Endothelial cell of umbilical vein (primary cell): ENCODE results near the gene SRP14. TPM values are rescaled to one million over a fixed set of nuclear protein-coding genes. Genes with fewer than 3 reads are reported as not detected.
A peak's percentile ranks its signal among the peaks of the same experiment; 100 is the strongest.

Experiments used
- Bru-seq: library from RNA; stranded (reverse); fragments of 400-500 nt; gene quantifications from one replicate; lab custom pipeline; 2021; lab: Mats Ljungman, UMichigan
- BruChase-seq, 2 experiments: library from RNA; stranded (reverse); fragments of 400-500 nt; gene quantifications; one replicate each; lab custom pipeline; 2021; lab: Mats Ljungman, UMichigan
- BruUV-seq: library from RNA; stranded (reverse); fragments of 400-500 nt; replicated peaks from 2 replicates; lab custom pipeline; 2021; lab: Mats Ljungman, UMichigan
- CTCF ChIA-PET: fragments of 300-600, 350-600 bp; sonication (Branson Sonifier 250); formaldehyde crosslinking; loops from one replicate; lab custom pipeline; 2021; ENCODE audit warnings: antibody characterized with exemption, inconsistent platforms; lab: Charles Lee
- POLR2A ChIA-PET: fragments of 300-600, 350-600 bp; sonication (Branson Sonifier 250); formaldehyde crosslinking; loops from one replicate; lab custom pipeline; 2021; ENCODE audit warnings: antibody characterized with exemption, inconsistent platforms; lab: Charles Lee
- DNase-seq: peaks from one replicate; pipeline ENCODE4 v3.0.0-alpha.2; 2011; ENCODE audit warnings: low read depth, low spot score
- FAIRE-seq: peaks from 2 replicates; lab custom pipeline; 2011; peaks lifted over from hg19 to GRCh38; lab: Jason Lieb, UNC
- H2AFZ ChIP-seq: 2 replicates; pipeline ENCODE4 v1.6.0; 2012; ENCODE audit warnings: low read depth, low read length, control low read depth, inconsistent platforms
- H3K27ac ChIP-seq: 2 replicates; pipeline ENCODE4 v1.5.1; 2011; ENCODE audit warnings: low read depth, mild to moderate bottlenecking, control low read depth, low read length, moderate library complexity; ENCODE audit not compliant: insufficient read depth
- H3K27me3 ChIP-seq, 2 experiments: 2 replicates each; pipeline versions ENCODE4 v1.6.0 to v1.6.1; 2011; ENCODE audit warnings: low read length in 2 of 2, mixed read lengths in 1 of 2; ENCODE audit not compliant: control insufficient read depth in 2 of 2, insufficient read depth in 2 of 2
- H3K36me3 ChIP-seq, 2 experiments: 2 replicates in 1 of 2; 3 replicates in 1 of 2; pipeline ENCODE4 v1.5.1; 2011; ENCODE audit warnings: low read length in 2 of 2, mild to moderate bottlenecking in 1 of 2, moderate library complexity in 1 of 2; ENCODE audit not compliant: control insufficient read depth in 2 of 2, insufficient read depth in 2 of 2; ENCODE audit errors: extremely low read depth in 1 of 2
- H3K4me1 ChIP-seq: 3 replicates; pipeline ENCODE4 v1.5.1; 2011; ENCODE audit warnings: mild to moderate bottlenecking, low read length; ENCODE audit not compliant: control insufficient read depth, insufficient read depth; ENCODE audit errors: extremely low read depth
- H3K4me2 ChIP-seq: 2 replicates; pipeline ENCODE4 v1.6.1; 2011; ENCODE audit warnings: low read length, control low read depth, mixed read lengths; ENCODE audit not compliant: insufficient read depth
- H3K4me3 ChIP-seq, 3 experiments: fragments of 200-600 bp in 1 of 3; sonication (generic), shearing (Covaris generic) in 1 of 3; replicated peaks in 1 of 3; 2 replicates each; pipeline ENCODE4 v1.5.1; 2011 to 2016; ENCODE audit warnings: control low read depth in 3 of 3, low read length in 3 of 3, mild to moderate bottlenecking in 2 of 3, inconsistent platforms in 1 of 3, low read depth in 1 of 3, moderate library complexity in 1 of 3; ENCODE audit not compliant: insufficient read depth in 1 of 3
- H3K79me2 ChIP-seq: 2 replicates; pipeline ENCODE4 v1.6.0; 2012; ENCODE audit warnings: low read length, inconsistent platforms; ENCODE audit not compliant: control insufficient read depth, insufficient read depth
- H3K9ac ChIP-seq: replicated peaks from 2 replicates; pipeline ENCODE3; 2011; ENCODE audit warnings: low read length, control low read depth; ENCODE audit not compliant: insufficient read depth; ENCODE audit errors: extremely low read depth
- H3K9me1 ChIP-seq: replicated peaks from 3 replicates; pipeline ENCODE4 v1.6.0; 2011; ENCODE audit warnings: mild to moderate bottlenecking, low read length; ENCODE audit not compliant: control insufficient read depth, insufficient read depth; ENCODE audit errors: extremely low read depth
- H3K9me3 ChIP-seq: replicated peaks from 2 replicates; pipeline ENCODE4 v1.5.1; 2012; ENCODE audit warnings: low read length, inconsistent platforms; ENCODE audit not compliant: control insufficient read depth, insufficient read depth
- H4K20me1 ChIP-seq: replicated peaks from 2 replicates; pipeline ENCODE3; 2011; ENCODE audit warnings: mild to moderate bottlenecking, low read length; ENCODE audit not compliant: control insufficient read depth, insufficient read depth; ENCODE audit errors: extremely low read depth
- CTCF ChIP-seq, 2 donors: IDR thresholded peaks; 1 replicate in 1 of 2; 2 replicates in 1 of 2; pipeline ENCODE4 v1.5.1; 2011; ENCODE audit warnings: low read length in 2 of 2, mild to moderate bottlenecking in 2 of 2, moderate library complexity in 2 of 2, control low read depth in 1 of 2, inconsistent platforms in 1 of 2, low read depth in 1 of 2; ENCODE audit not compliant: insufficient read depth in 1 of 2; ENCODE audit errors: extremely low read depth in 1 of 2
- GATA2 ChIP-seq: IDR thresholded peaks from 2 replicates; pipeline ENCODE4 v1.7.0; 2011; ENCODE audit warnings: low read depth, mild to moderate bottlenecking, moderate library complexity, mixed read lengths, low read length; ENCODE audit not compliant: insufficient read length, insufficient read depth
- JUN ChIP-seq: IDR thresholded peaks from 2 replicates; pipeline ENCODE4 v1.6.1; 2011; ENCODE audit warnings: borderline replicate concordance, low read depth; ENCODE audit not compliant: insufficient read length, insufficient read depth
- MAX ChIP-seq: IDR thresholded peaks from 2 replicates; pipeline ENCODE4 v1.6.1; 2011; ENCODE audit not compliant: insufficient read depth, insufficient read length
- POLR2A ChIP-seq: IDR thresholded peaks from 2 replicates; pipeline ENCODE4 v1.6.1; 2012; ENCODE audit warnings: low read depth, mild to moderate bottlenecking, control low read depth, low read length
- POLR2AphosphoS5 ChIP-seq: IDR thresholded peaks from 2 replicates; pipeline ENCODE4 v1.6.1; 2012; ENCODE audit warnings: low read depth, mild to moderate bottlenecking, control low read depth, low read length, moderate library complexity; ENCODE audit not compliant: insufficient read depth
- dilution Hi-C: fragments of 300-500 bp; cut with MboI; formaldehyde crosslinking; loops from one replicate; pipeline ENCODE4 v1.15.0; 2019; ENCODE audit warnings: low sequenced_read_pairs; ENCODE audit not compliant: extremely low pct_ligation_motif_present
- intact Hi-C: fragments of 100-400 bp; cut with micrococcal nuclease; formaldehyde crosslinking; loops from one replicate; pipeline ENCODE4 v1.10.0; 2022
- long read RNA-seq: library from polyadenylated mRNA; stranded (forward); transcript quantifications from one replicate; pipeline ENCODE4 v2.0.0, GENCODE V29; 2021
- polyA minus RNA-seq, 3 experiments: library from RNA; depleted of rRNA, polyadenylated mRNA; stranded (reverse); fragments of >200 nt; gene quantifications; 1 replicate in 1 of 3; 2 replicates in 2 of 3; pipeline ENCODE4 v1.2.3, GENCODE V29; 2011
- polyA plus RNA-seq, 4 experiments: library from polyadenylated mRNA; depleted of rRNA in 3 of 4; stranded (reverse) in 3 of 4; unstranded in 1 of 4; fragments of >200 nt; gene quantifications; 2 replicates each; pipeline versions ENCODE4 v1.2.1 to v1.2.3, GENCODE V29; 2011 to 2012; ENCODE audit warnings: missing spikeins in 1 of 4
- total RNA-seq: library from RNA; stranded (reverse); gene quantifications from 2 replicates; pipeline ENCODE4 v1.2.3, GENCODE V29; 2021

SRP14 gene
- total RNA-seq (220 and 260 TPM in 2 replicates), polyA plus RNA-seq (304 and 330 TPM in 2 replicates), polyA minus RNA-seq (113 and 123 TPM in 2 replicates), Bru-seq, nascent RNA (percentile 98 among the genes with signal in this experiment), BruChase-seq, experiment 1, labeled RNA remaining after a 6-hour chase (percentile 99 among the genes with signal in this experiment), BruChase-seq, experiment 2, labeled RNA remaining after a 2-hour chase (percentile 98 among the genes with signal in this experiment)
- 356 and 439 TPM in 2 replicates for polyA plus RNA-seq (2011; cell fraction: cytosol; rRNA removed)
- polyA plus RNA-seq (2011; cell fraction: nucleus; rRNA removed) = 128 and 211 TPM in 2 replicates
- polyA plus RNA-seq (2012) = 324 and 416 TPM in 2 replicates
- polyA minus RNA-seq (2011; cell fraction: cytosol; rRNA and poly(A)+ RNA removed) = 72.4 TPM
- 57.2 and 58.1 TPM in 2 replicates for polyA minus RNA-seq (2011; cell fraction: nucleus; rRNA and poly(A)+ RNA removed)
- long read RNA-seq, transcript SRP14-204 (4 exons, 780 nt) = minor isoform, 21 of 2,325 reads
- long read RNA-seq, transcript SRP14-201 (5 exons, 1,077 nt) = major isoform, 2,123 of 2,325 reads
- long read RNA-seq, partial matches to known transcripts = 9 of 2,325 reads
- long read RNA-seq, other reads (novel, unspliced or antisense) = 170 of 2,325 reads

- dilution Hi-C loops (no loop called here), intact Hi-C loops (loop anchor here (2.0 kb wide), 1 partner anchor 252 kb away; no protein-coding TSS in a partner anchor)
- no peaks in the 10 kb centered on the region for H3K9me1 ChIP-seq
- H3K9ac ChIP-seq = peak within 1 kb of the TSS; percentile 76
- H3K36me3 ChIP-seq = peaks cover 2 to 20% of the 10 kb centered on the region in 2 experiments
- H3K4me1 ChIP-seq = peaks cover 17% of the 10 kb centered on the region
- POLR2A ChIA-PET = no interaction called here
- CTCF ChIA-PET = interaction anchor here (0.6 to 8.3 kb wide), 8 partner anchors 8 to 282 kb away, joined by 3 to 62 read pairs (median 5); no protein-coding TSS in a partner anchor
- no peaks in the 10 kb centered on the region for H4K20me1 ChIP-seq
- FAIRE-seq (peak; percentile 96), DNase-seq (peak; percentile 95)
- peak within 1 kb of the TSS; percentile 78 for H3K27ac ChIP-seq
- peak within 1 kb of the TSS; percentile 88 for H3K4me2 ChIP-seq
- H3K4me3 ChIP-seq = peak within 1 kb of the TSS; percentile 60 to 86 (median 71)
- no peaks in the 10 kb centered on the region for H3K27me3 ChIP-seq
- H3K9me3 ChIP-seq = no peaks in the 10 kb centered on the region
- no TSS peak for BruUV-seq
- peak within 1 kb of the TSS; percentile 84 for H2AFZ ChIP-seq
- H3K79me2 ChIP-seq = peaks cover 22% of the 10 kb centered on the region
- no peak for TF ChIP-seq MAX
- no peak for TF ChIP-seq CTCF (IDR thresholded peaks at IDR 0.05; ENCODE audit: extremely low read depth in 1 of 2, insufficient read depth in 1 of 2, low read depth in 1 of 2, low read length in 2 of 2)
- TF ChIP-seq GATA2 = peak; percentile 29
- TF ChIP-seq JUN = no peak
- peak; percentile 96 for TF ChIP-seq POLR2A
- TF ChIP-seq POLR2AphosphoS5 = peak; percentile 89
Measured at GRCh38 chr15:40038638-40039543, at the start of gene SRP14. Gene SRP14 (minus strand): TSS chr15:40039181. CDS start chr15:40039116, 65 bp downstream.
